ENCODE results near the gene PAXIP1.
A peak's percentile ranks its signal among the peaks of the same experiment; 100 is the strongest.

The PAXIP1 gene

DNA sequence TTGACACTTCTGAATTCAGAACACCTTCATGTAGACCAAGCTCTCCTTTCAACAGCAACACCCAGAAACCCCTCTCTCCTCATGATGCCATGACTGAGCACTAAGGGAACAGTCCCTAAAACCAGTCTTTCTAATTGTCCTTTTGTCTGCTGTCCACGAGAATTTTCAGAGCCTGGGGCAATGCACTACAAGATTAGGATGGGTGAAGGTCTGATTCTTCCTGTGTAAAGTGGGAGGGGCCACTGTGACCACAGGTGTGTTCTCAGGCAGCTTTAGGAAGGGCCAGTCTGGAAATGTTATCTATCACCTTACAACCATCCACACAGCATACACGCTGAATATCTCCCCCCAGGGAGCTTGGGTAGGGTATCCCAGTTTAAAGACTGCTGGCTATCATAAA, 7.9 kb downstream of the PAXIP1 start:
- no peak for DNase-seq (ENCODE audit: low read depth)

DNA sequence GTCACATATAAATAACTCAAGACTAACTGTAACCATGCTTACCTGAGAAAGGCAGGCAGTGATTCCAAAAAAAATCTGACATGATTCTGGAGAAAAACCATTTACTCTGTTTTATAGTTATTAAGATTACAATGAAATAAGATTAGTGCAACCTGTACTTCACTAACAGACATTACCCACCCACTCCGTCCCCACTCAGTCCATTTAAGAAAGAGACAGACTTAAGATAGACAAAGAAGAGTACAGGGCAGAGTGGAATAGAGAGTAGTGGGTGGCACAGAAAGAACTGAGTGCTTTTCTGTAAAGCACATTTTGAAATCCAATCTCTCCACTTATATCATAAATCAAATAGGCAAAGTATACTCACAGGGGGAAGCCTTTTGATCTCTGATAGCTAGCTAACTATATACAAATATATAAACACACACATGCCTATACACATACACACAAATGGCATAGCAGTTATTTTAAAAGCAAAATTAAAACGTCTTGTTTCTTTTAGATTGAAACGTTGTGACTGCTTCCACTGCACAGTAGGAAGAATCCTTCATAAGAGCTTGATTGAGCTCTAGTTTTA, 11.9 kb downstream of the PAXIP1 start:
- no peak for DNase-seq (ENCODE audit: low read depth)

DNA sequence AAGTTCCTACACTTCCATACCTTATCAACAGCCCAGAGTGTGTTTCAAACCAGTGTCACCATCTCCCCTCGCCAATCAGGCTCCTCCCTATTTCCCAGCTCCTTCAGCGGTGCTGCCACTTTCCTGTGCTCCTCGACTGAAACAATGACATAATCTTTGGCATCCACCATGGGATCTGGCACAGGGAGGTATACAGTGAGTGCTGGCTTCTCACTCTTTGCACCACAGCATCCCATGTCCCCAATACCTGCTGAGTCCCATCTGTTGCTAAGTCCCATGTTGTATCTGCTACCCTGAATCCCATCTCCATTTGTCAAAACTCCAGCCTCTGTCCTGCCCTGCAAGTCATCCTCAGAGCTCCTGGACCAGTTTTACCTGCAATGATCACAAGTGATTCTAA, 15.4 kb downstream of the PAXIP1 start:
- DNase-seq (ENCODE audit: low read depth): no peak

DNA sequence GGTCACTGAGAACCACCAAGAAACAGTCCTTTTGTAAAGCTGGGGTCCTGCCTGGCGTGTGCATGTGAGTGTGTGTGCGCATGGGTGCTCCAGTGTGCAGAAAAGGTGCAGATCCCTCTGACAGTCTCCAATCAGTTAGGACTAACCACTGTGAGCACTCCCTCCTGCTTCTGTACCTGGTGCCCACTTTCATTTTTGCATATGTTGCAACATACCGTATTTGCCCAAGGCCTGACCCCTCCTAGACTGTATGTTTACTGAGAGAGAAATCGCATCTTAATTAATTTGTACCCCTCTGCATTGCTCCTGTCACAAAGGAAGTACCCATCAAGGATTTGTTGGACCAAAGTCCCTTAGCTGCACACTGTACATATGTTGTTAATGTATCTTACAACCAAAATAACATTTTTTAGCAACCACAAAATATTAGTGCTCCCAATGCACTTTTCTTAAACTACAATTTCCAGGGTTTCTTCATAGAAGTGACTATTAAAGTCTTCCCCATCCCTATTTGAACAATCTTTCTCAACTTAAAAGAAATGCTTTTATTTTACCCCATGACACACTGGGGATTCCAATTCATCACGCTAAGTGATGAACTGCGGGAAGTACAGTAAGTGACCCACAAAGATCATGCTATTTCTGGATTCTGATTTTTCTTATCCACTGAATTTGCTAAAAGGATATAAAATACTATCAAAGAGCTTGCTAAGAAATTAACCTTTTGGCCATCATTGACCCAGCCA, 16.6 kb downstream of the PAXIP1 start:
- DNase-seq (ENCODE audit: low read depth): no peak

DNA sequence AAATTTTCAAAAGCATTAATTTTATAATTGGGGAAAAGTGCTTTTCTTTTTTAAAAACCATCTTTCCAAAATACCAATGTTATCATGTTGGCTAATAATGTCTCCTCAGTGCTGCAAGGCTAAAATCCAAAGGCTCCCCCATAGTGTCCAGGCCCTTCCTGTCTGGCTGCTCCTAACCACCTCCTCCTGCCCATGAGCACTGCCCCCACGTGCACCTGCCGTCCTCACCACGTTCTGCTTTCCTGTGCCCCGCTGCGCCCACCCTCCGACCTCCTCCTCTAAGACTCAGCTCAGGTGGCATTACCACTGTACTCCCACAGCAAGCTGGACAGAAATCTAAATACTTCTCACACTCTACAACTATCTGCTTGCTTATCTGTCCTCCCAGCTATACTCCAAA, 17.7 kb downstream of the PAXIP1 start:
- DNase-seq (ENCODE audit: low read depth): no peak

DNA sequence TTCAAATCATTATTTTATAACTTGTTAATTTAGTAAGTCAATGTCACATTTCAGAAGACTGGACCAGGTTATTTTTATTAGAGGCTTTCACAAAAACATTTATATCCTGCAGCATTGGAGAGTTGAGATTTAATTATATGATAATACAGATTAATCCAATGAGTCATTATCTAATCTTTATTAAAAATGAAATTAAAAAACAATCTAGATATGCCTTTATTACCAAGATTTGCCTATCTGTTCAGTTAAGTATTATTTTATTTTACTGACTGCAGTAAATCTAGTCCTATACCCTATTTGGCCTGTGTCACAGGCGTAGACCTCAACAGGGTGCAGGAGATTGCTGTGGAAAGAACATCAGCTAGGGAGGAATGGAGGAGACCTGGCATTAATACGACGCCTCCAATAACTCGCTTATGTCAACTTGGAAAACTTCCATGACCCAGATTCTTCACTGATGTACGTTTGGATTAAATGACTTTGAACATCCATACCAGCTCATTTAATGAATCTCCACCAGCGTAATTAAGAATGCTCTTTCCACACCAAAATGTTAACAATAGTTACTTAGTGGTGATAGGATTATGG, 18.2 kb downstream of the PAXIP1 start:
- DNase-seq (ENCODE audit: low read depth): no peak

DNA sequence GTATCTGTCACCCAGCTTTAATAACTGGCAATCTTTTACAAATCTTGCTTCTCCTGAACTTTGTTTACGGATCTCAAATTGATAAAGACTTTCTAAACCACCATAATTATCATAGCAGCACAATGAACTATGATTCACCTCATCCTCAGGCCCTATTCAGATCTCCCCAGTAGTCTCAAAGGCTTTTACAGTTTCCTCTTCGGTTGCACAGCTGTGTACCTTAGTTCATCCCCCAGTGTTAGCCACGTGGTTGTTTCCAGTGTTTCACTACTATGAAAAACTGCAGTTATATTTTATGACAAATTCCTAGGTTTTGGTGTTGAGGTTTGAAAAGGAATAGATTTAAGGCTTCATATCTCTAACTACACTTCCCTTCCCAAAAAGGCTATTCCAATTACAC, 24.9 kb downstream of the PAXIP1 start:
- DNase-seq (ENCODE audit: low read depth): no peak

DNA sequence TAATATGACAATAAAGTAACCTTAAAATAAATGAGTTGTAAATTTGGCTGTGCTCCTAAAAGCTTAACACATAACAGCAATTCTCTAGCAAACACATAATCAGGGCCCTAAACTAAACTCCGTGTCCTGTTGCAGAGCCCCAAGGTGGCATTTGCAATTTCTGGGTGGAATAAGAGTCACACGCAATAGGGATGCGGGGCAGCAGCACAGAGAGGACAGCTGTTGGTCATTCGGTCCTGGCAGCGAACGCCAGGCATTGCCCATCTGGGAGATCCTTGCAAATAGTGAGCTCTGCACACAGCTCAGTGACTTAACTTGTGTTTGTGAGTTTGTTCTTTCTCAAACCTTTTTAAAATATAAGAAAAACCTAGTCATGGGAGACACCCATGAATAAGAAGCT, 25.7 kb downstream of the PAXIP1 start:
- no peak for DNase-seq (ENCODE audit: low read depth)

DNA sequence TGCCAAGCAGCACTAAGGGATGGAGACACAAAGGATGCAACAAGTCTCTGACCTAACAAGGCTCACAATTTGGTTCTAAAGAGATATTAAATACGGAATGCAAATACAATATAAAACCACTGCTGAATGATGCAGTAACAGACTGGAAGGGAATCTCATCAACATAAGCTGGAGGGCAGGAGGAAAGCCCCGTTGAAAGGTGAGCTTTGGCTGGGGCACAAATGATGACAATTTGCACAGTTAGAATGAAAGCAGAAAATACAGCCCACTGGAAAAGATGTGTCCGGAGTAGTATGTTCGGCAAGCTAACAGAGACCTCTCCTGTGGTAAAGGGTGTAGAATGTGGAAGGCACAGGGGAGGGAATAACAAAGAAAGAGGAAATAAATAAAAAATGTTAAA, 26.1 kb downstream of the PAXIP1 start:
- DNase-seq (ENCODE audit: low read depth): no peak

DNA sequence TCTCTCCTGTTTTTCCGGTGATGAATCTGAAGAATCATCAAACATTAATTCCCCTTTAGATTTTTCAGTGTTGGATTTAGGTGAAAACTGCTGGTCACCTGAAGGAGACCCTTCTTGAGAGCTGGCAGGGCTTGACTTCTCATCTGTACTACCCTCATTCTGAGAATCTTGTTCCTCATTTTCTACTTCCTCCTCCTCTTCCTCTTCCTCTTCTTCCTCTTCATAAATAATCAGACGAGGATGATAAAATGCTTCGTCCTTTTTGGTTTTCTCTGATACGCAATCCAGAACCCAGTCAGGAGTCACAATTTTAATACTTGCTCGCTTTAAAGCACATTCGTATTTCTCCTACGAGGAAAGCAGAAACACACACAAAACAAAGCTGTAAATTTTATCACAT, 26.9 kb downstream of the PAXIP1 start:
- DNase-seq (ENCODE audit: low read depth): no peak

DNA sequence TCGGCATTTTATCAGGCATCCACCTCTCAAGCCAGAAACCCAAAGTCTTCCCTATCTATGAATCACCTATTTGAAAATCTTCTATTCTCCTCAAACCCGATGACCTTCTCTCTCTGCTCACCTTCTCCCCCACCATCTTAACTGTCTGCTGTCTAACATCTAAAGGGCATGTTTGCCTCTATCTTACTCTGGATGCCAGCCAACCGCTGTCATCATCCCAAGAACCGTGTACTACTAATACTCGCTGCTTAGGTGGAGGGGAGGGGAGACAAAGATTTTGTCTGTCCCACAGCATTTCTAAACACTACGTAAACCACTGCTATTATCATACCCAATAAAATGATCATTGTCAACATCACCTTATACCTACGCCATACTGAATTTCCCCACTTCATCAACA, 29.5 kb downstream of the PAXIP1 start:
- DNase-seq (ENCODE audit: low read depth): no peak

DNA sequence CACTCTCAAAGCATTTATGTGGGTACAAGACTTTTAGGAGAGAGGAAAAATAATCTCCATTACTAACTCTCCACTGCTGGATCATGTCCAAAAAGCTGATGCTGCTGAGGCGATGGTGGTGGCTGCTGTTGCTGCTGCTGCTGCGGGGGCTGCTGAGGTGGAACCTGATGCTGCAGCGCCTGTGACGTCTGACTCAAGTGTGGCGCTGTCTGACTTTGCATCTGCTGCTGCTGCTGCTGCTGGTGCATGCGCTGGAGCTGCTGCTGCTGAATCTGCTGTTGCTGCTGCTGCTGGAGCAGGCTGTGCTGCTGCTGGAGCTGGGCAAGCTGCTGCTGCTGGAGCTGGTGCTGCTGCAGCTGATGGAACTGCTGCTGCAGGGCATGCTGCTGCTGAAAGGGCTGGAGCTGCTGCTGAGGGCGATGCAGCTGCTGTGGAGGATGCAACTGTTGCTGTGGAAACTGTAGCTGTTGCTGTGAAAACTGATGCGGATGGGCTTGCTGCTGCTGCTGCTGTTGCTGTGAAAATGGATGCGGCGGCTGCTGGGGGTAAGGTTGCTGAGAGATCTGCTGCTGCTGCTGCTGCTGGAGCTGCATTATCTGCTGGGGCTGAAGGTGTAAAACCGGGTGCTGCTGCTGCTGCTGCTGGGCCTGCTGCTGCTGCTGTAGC, 34.5 kb downstream of the PAXIP1 start:
- no peak for DNase-seq (ENCODE audit: low read depth)

DNA sequence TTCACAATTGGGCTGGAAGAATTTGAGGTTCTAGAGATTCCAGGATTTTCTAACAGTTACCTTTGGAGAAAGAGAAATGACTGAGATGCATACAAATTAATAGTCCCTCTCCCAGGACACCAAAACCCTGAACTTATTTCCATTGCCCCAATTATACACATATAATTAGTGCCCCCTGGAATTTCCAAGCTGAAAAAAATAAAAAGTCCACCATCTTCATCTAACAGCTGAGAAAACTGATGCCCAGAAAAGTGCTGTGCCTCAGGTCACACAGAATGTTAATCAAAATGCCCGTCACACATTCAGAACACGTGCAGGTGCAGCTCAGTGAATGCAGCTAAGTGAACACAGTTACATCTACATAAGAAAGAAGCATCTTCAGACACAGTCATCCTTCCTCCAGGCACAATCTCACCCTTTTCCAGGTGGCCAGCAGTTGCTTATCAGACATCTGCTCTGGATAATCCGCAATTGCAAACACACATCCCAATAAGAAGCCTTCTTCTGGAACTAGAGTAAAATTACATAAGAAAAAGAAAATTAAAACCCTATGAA, 35.4 kb downstream of the PAXIP1 start:
- no peak for DNase-seq (ENCODE audit: low read depth)

DNA sequence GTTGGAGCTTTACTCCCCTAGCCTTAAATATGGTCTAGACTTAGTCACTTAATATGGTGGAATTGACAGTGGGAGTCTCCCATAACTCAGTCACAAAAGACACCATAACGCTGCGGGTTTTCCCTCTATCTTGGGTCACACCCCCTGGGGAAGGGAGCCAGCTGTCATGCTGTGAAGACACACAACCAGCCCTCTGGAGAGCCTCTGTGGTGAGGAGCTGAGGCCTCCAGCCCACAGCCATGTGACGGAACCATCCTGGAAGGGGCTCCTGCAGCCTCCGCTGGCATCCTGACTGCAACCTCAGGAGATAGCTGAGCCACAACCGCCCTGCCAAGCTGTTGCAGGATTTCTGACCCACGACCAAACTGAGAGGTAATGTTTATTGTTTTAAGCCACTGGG, 37.9 kb downstream of the PAXIP1 start:
- no peak for DNase-seq (ENCODE audit: low read depth)

DNA sequence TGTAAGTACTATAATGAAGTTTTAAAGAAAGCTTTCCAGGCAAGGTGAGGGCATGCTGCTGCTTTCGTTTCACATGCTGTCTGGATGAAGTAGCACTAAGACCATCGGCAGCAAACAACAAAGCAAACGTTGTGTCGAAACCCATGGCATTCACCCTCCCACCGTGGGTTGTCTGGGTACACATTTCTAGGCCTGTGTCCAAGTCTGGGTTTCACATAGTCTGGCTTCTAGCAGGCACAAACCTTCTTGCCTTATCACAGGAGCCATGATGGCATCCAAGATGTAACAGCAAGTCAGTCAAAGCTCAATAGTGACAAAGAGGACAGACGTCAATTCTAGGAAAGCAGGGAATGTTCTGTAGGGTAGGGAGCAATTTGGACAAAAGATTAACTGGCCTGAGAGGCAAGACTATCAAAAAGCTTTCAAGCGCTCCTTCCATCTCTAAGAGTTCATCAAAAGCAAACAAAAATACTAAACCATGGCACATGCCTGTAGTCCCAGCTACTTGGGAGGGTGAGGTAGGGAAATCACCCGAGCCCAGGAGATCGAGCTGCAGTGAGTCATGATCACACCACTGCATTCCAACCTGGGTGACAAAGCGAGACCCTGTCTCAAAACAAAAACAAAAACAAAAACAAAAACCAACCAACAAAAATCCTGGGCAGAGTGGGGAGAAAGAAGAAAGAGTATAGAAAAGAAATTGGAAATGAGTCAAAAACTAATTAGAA, 42.7 kb downstream of the PAXIP1 start:
- no peak for DNase-seq (ENCODE audit: low read depth)

DNA sequence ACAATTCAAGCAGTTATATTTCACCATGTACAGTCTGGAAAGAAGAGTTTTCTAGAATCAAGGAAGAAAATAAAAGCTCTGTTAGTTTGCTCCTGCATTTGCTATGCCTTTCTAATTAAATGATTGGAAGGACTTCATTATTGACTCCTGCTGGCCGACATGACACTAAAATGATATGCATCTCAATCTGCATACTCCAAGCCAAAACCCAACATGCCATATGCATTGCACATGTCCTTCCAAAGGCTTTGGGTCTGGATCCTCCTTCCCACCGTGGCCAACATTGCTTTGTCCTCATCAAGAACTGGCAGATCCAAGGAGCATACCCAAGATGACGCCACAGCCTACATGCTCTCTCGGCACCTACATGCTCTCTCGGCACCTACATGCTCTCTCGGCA, 46.5 kb downstream of the PAXIP1 start:
- DNase-seq (ENCODE audit: low read depth): no peak

DNA sequence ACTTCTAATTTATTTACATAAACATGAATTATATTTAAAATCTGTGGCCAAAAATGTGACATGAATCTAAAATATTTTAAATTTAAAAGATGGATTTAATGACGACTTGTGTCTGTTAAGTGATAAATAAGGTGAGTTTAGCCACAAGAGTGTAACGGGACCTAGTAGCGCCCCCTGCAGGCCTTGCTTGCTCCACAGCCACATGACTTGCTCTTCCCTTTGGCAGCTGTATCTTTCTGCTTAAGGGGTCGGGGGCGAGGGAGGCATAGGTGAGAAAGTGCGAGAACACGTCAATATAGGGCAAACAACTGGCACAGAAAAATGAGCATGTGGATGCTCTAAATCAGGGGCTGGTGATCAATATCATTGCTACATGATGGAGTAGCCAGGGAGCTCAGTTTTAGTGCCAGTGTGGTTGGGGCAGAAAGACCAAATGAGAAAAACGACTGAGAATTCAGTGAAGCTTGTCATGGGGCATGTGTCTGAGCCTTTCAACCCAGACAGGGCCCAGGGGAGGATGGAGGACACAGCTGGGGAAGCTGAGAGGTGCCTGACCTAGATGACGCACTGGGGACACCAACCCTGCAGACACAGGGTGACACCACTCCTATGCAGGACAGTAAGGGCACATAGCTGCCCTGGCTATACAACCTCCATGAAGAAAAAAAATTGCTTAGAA, 49.8 kb downstream of the PAXIP1 start:
- peak; percentile 6 for DNase-seq (ENCODE audit: low read depth)

DNA sequence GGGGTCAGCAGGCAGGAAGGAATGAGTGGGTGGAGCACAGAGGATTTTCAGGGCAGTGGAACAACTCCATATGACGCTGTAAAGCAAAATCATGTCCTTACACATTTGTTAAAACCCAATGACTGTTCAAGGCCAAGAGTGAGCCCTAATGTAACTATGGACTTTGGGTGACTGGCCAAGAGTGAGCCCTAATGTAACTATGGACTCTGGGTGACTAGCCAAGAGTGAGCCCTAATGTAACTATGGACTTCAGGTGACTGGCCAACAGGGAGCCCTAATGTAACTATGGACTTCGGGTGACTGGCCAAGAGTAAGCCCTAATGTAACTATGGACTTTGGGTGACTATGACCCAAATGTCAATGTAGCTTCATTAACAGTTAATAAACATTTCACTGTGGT, 52.0 kb downstream of the PAXIP1 start:
- DNase-seq (ENCODE audit: low read depth): no peak

DNA sequence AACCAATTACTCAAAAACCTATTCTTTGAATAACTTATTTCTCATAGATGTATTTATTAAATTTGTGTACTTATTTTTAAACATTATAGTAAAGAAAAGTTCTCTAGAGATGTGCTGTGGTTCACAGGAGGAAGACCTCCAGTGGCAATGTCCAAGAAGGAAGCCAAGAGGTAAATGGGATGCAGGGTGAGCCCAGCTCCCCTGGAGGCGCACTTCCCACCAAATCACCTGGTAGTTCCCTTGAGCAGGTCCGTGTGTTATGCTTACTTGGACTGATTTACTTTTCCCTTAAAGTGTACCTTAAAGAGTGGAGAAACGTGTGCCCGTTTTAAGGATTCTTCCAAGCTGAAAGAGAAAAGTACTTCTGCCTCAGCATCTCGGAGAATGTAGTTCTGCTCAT, 55.3 kb downstream of the PAXIP1 start:
- DNase-seq (ENCODE audit: low read depth): no peak

DNA sequence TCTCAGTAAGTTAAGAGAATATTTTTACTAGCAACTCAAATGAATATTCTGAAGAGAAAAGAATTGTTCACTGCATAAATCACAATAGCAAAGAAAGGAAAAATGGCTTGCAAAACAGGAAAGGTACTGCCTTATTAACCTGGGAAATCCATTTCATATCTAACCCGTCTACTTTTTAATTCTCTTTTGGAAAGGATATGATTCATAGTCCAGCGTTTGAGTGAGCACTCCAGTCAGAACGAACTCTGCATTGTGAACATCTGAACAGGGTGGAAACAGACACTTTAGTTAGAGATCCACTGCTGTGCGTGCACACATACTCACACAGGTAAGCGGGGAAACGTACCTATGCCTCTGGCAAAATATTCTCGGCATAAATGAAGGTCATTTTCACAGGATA, 56.8 kb downstream of the PAXIP1 start:
- DNase-seq (ENCODE audit: low read depth): no peak

DNA sequence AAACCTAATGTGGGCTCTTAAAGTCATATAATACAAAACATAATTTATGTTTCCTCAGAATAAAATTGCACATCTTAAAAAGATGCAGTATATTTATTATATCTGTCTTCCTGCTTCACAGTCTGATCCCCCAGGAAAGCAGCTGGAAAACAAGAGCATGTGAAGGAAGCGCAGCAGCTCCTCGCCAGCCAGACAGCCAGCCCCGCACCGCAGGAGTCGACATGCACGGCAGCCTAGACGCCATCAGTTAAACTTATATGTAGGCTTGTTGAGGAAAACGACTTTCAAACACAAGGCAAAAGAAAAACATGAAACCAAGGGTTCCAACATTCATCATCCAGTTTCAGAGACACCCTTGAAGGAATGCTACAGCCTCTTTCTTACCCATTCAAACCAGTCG, 59.0 kb downstream of the PAXIP1 start:
- DNase-seq (ENCODE audit: low read depth): no peak

DNA sequence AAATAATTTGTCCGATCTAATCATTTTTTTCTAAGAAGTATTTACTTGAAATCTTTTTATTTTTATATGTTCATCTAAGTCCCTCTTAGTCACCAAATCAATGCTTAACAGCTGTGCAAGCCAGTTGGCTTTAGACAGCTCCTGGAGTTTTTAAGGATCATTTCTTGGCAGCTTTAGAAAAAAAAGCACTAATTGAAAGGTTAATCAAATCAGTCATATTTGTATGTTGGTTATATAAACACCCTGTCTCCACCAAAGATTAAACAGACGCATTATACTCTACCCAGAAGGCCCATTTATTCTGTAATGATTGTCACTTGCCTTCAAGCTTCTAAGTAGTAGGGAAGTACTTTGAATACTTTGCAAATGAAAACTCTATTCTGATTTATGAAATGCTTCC, 60.2 kb downstream of the PAXIP1 start:
- no peak for DNase-seq (ENCODE audit: low read depth)

Measured in GM04504 (cell line).